Pancreas (tissue), 10 donors: ENCODE data around the gene GREB1L. TPM values are rescaled to one million over a fixed set of nuclear protein-coding genes. Genes with fewer than 3 reads are reported as not detected.

Experiments
- ATAC-seq, 4 donors: fragments of 200-7000 bp; cut with Tn5 transposase; one replicate each; pipeline versions ENCODE4 v1.8.0 to v1.9.1; 2020; ENCODE audit warnings: mild to moderate bottlenecking in 4 of 4, moderate library complexity in 4 of 4
- DNase-seq, 6 donors: peaks; one replicate each; pipeline ENCODE4 v3.0.0-alpha.2; 2020
- FAIRE-seq: peaks from 2 replicates; lab custom pipeline; 2012; peaks lifted over from hg19 to GRCh38; lab: Jason Lieb, UNC
- H3K27ac ChIP-seq, 4 donors: fragments of 200-600 bp; sonication (generic); 1 replicate in 3 of 4; 2 replicates in 1 of 4; pipeline versions ENCODE4 v1.5.0 to v1.8.0; 2020
- H3K27me3 ChIP-seq, 4 donors: fragments of 200-600 bp; one replicate each; pipeline ENCODE4 v1.8.0; 2021
- H3K36me3 ChIP-seq, 3 donors: fragments of 200-600 bp; sonication (generic) in 1 of 3; one replicate each; pipeline versions ENCODE4 v1.5.0 to v1.8.0; 2020 to 2021
- H3K4me1 ChIP-seq, 3 donors: fragments of 200-600 bp; one replicate each; pipeline ENCODE4 v1.8.0; 2021
- H3K4me3 ChIP-seq, 4 donors: fragments of 200-600 bp; sonication (generic) in 2 of 4; one replicate each; pipeline versions ENCODE4 v1.5.0 to v1.8.0; 2020 to 2021
- H3K9me3 ChIP-seq, 4 donors: fragments of 200-600 bp; one replicate each; pipeline ENCODE4 v1.8.0; 2021
- WGBS, 2 donors: extraction: QIAGEN DNeasy Blood & Tissue Kit; methylation state at CpG; one replicate each; pipeline ENCODE4 v1.1.7; 2013; 5-methylcytosine and 5-hydroxymethylcytosine counted together
- intact Hi-C, 3 donors: fragments of 100-400 bp; cut with DNase I; formaldehyde crosslinking; loops; one replicate each; pipeline versions ENCODE4 v1.11.1 to v1.14.2; 2022
- polyA plus RNA-seq, 2 donors: library from polyadenylated mRNA; stranded (reverse); fragments of 200-250 nt; gene quantifications; one replicate each; pipeline ENCODE4 v1.2.3, GENCODE V29; 2013
- total RNA-seq, 6 donors: library from RNA; stranded (reverse); fragmentation: NEBNext Ultra II Directional in 4 of 6; extraction: Animal tissue kit (Norgen Biotek cat#: 25700) in 4 of 6; gene quantifications; one replicate each; pipeline versions ENCODE4 v1.2.1 to v1.2.4, GENCODE V29; 2021 to 2023
- TF ChIP-seq, protein P1 (sequence below), 4 donors: fragments of 200-600 bp; sonication (generic) in 3 of 4; IDR thresholded peaks; one replicate each; pipeline versions ENCODE4 v1.5.0 to v1.8.0; 2021; ENCODE audit warnings: antibody characterized with exemption in 4 of 4
- donor health status: healthy with polysubstance abuse.
- donor health status: DM: no; HTN: no; CAD: no; lungs with moderate emphysema.
- donor health status: DM: no; HTN: no; CAD: no.
- donor health status: control.
- donor health status: control.
- donor health status: Bipolar disorder and iron deficiency.
- donor health status: DM: yes; HTN: yes; CAD: no.
- donor health status: DM: no; HTN: no; CAD: no.
- donor health status: DM: no; HTN: no; CAD: no.
- donor health status: DM: yes; HTN: yes; CAD: no.

The GREB1L gene
- total and polyA plus RNA-seq, 8 donors: 0.03 to 0.34 (median 0.19) TPM; not detected in 2

DNA sequence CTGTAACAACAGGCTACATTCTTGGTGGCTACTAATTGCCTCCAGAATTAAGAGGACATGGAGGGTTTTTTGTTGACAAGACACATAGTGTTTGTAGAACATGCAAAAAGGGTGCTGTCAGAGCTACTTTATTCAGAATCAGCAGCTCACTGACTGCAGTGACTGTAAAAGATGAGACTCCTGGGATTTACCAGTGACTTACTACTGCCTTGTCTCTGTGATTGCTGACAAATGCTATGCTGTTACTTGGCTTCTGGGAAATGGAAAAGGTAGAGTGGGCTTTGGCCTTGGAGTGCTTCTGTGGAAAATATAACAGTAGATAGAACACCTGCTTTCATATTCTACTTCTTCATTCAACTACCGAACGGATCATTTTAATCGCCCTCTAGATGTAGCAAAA is 47.8 kb downstream of the GREB1L start:
- Histone ChIP-seq H3K36me3 (no peaks in the 10 kb centered on the region), H3K27me3 (peaks cover 0 to 5% (median 0%) of the 10 kb centered on the region in 4 donors), H3K9me3 (no peaks in the 10 kb centered on the region), H3K4me3 (no peak overlapping the region), H3K27ac (no peak overlapping the region), H3K4me1 (no peaks in the 10 kb centered on the region)
- WGBS, 2 donors: 87% methylated on average over 3 of the region's 3 CpGs
- FAIRE-seq (no peak), DNase-seq (no peak), ATAC-seq (no peak)
- TF ChIP-seq, protein P1, sequence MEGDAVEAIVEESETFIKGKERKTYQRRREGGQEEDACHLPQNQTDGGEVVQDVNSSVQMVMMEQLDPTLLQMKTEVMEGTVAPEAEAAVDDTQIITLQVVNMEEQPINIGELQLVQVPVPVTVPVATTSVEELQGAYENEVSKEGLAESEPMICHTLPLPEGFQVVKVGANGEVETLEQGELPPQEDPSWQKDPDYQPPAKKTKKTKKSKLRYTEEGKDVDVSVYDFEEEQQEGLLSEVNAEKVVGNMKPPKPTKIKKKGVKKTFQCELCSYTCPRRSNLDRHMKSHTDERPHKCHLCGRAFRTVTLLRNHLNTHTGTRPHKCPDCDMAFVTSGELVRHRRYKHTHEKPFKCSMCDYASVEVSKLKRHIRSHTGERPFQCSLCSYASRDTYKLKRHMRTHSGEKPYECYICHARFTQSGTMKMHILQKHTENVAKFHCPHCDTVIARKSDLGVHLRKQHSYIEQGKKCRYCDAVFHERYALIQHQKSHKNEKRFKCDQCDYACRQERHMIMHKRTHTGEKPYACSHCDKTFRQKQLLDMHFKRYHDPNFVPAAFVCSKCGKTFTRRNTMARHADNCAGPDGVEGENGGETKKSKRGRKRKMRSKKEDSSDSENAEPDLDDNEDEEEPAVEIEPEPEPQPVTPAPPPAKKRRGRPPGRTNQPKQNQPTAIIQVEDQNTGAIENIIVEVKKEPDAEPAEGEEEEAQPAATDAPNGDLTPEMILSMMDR (IDR thresholded peaks at IDR 0.05): no peak
- intact Hi-C loops: no loop called here

DNA sequence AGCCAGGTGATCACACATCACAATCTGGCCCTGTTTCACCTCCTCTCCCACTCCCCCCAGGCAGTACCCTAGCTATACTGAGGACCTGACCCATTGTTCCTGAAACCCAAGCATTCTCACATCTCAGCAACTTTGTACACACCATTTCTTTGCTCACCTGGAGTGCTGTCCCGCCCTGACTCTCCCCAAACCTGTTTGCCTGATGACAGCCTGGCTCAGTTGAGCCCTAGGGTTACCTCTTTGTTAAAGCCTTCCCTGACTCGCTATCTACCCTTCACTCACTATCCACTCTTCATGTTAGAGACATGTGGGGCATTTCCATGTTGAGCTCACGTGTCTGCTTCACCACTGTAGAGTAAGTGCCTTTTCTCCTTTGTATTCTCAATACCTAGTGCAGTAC is 49.1 kb downstream of the GREB1L start:
- H3K9me3 ChIP-seq: no peaks in the 10 kb centered on the region
- no peaks in the 10 kb centered on the region for H3K4me1 ChIP-seq
- no peaks in the 10 kb centered on the region for H3K36me3 ChIP-seq
- no peak overlapping the region for H3K27ac ChIP-seq
- TF ChIP-seq, protein P1 (IDR thresholded peaks at IDR 0.05): no peak
- WGBS, 2 donors: 38 to 40% methylated on average over 3 of the region's 3 CpGs
- intact Hi-C loops: no loop called here
- FAIRE-seq (no peak), ATAC-seq (no peak), DNase-seq (no peak)
- no peak overlapping the region for H3K4me3 ChIP-seq
- H3K27me3 ChIP-seq: peaks cover 0 to 5% (median 0%) of the 10 kb centered on the region in 4 donors

DNA sequence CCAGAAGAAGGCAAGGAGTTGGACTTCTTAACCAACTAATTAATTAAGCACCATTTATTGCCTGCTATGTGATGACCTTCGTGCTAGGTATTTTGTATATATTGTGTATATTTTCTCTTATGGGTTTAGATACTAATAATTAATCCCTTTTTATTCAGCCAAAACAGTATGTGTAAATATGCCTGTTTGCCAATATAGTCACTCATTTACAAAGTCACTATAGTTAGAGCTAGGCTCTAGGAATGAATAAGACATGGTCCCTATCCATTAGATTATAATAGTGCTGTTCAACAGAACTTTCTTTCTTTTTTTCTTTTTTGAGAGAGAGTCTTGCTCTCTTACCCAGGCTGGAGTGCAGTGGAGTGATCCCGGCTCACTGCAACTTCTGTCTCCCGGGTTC is 51.4 kb downstream of the GREB1L start:
- no peak overlapping the region for H3K27ac ChIP-seq
- TF ChIP-seq, protein P1 (IDR thresholded peaks at IDR 0.05): no peak
- no peaks in the 10 kb centered on the region for H3K9me3 ChIP-seq
- H3K27me3 ChIP-seq: peaks cover 0 to 5% (median 0%) of the 10 kb centered on the region in 4 donors
- no peak for ATAC-seq
- DNase-seq: no peak
- FAIRE-seq: no peak
- WGBS, 2 donors: 79 to 85% methylated on average over 3 of the region's 3 CpGs
- H3K4me1 ChIP-seq: no peaks in the 10 kb centered on the region
- no peaks in the 10 kb centered on the region for H3K36me3 ChIP-seq
- intact Hi-C loops: no loop called here
- no peak overlapping the region for H3K4me3 ChIP-seq

DNA sequence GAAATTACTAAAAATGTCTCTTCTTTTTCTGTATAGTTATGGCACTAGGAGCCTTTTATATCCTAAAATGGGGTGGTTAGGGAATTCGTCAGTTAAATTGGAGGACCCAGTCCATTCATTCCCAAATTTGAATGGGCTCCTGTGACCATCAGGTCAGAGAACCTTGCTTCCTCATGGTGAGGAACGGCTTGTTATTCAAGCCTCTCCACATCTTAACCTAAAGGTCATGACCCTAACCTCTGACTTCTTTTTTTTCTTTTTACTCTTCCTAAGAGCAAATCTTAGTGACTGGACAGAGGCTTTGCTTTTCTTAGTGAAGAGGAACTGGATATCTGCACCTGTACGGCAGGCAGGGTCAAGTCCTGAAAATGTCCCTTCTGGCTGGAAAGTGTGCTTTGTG is 53.1 kb downstream of the GREB1L start:
- intact Hi-C loops: no loop called here
- DNase-seq (no peak), ATAC-seq (no peak), FAIRE-seq (no peak)
- Histone ChIP-seq H3K4me3 (no peak overlapping the region), H3K4me1 (no peaks in the 10 kb centered on the region), H3K27ac (no peak overlapping the region), H3K27me3 (no peaks in the 10 kb centered on the region), H3K9me3 (no peaks in the 10 kb centered on the region), H3K36me3 (no peaks in the 10 kb centered on the region)
- 70 to 77% methylated on average over 3 of the region's 3 CpGs for WGBS, 2 donors
- TF ChIP-seq, protein P1 (IDR thresholded peaks at IDR 0.05): no peak

DNA sequence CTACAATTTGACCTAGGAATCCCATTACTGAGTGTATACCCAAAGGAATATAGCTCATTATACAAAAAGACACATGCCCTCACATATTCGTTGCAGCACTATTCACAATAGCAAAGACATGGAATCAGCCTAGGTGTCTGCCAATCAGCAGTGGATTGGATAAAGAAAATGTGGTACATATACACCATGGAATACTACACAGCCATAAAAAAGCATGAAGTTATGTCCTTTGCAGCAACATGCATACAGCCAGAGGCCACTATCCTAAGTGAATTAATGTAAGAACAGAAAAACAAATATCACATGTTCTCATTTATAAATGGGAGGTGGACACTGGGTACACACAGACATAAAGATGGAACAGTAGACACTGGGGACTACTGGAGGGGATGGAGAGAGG is 54.0 kb downstream of the GREB1L start:
- H3K36me3 ChIP-seq: no peaks in the 10 kb centered on the region
- intact Hi-C loops: no loop called here
- no peaks in the 10 kb centered on the region for H3K4me1 ChIP-seq
- no peaks in the 10 kb centered on the region for H3K9me3 ChIP-seq
- TF ChIP-seq, protein P1 (IDR thresholded peaks at IDR 0.05): no peak
- DNase-seq: no peak
- ATAC-seq: no peak
- no peaks in the 10 kb centered on the region for H3K27me3 ChIP-seq
- WGBS, 2 donors: 76 to 89% methylated on average over 1 of the region's 1 CpG
- no peak overlapping the region for H3K27ac ChIP-seq
- H3K4me3 ChIP-seq: no peak overlapping the region
- FAIRE-seq: no peak
